Measurements from ENCODE around the gene CNKSR2. TPM values are rescaled to one million over a fixed set of nuclear protein-coding genes. Genes with fewer than 3 reads are reported as not detected.

Gene CNKSR2
- total RNA-seq, 1 experiment from 2014 or later: not detected

- H3K9ac ChIP-seq (ENCODE audit: low read length): no peak overlapping the region
- H3K27ac ChIP-seq (ENCODE audit: low read depth, low read length): no peak overlapping the region
- ChIA-PET RAD21 (ENCODE audit: low non-redundant PET in 1 of 2, low total read pairs in 2 of 2, uncharacterized antibody in 2 of 2, unreplicated experiment in 2 of 2) (no interaction called here), CTCF (no interaction called here), POLR2A (no interaction called here)
- H4K20me1 ChIP-seq (ENCODE audit: insufficient read depth): no peaks in the 10 kb centered on the region
- no peak overlapping the region for H2AFZ ChIP-seq (ENCODE audit: low read depth, low read length, poor library complexity, severe bottlenecking)
- intact Hi-C loops (cut with micrococcal nuclease): no loop called here
- TF ChIP-seq TCF7L2 (IDR thresholded peaks at IDR 0.05; ENCODE audit: borderline replicate concordance, extremely low read depth, insufficient read depth, insufficient read length) (no peak), SP1 (IDR thresholded peaks at IDR 0.05; ENCODE audit: low read depth) (no peak), CBX3 (IDR thresholded peaks at IDR 0.05; ENCODE audit: low read depth) (no peak), YY1 (IDR thresholded peaks at IDR 0.05; ENCODE audit: extremely low read depth, insufficient replicate concordance, low read depth, low read length) (no peak), CEBPB (IDR thresholded peaks at IDR 0.05; ENCODE audit: low read depth) (no peak), EZH2 (IDR thresholded peaks at IDR 0.05) (no peak), EGR1 (IDR thresholded peaks at IDR 0.05; ENCODE audit: low read depth) (no peak), ZNF274 (IDR thresholded peaks at IDR 0.05; ENCODE audit: low read depth, low read length) (no peak), SIN3A (IDR thresholded peaks at IDR 0.05; ENCODE audit: low read depth) (no peak), POLR2AphosphoS5 (IDR thresholded peaks at IDR 0.05; ENCODE audit: low read depth, low read length) (no peak), JUND (IDR thresholded peaks at IDR 0.05) (no peak), FOSL1 (IDR thresholded peaks at IDR 0.05; ENCODE audit: low read depth) (no peak), CTCF (IDR thresholded peaks at IDR 0.05 in 2 of 3, conservative IDR thresholded peaks at IDR 0.05 in 1 of 3; ENCODE audit: borderline replicate concordance in 1 of 3, insufficient read depth in 1 of 3, low read depth in 2 of 3, low read length in 2 of 3) (no peak)
- TF ChIP-seq, protein P1, sequence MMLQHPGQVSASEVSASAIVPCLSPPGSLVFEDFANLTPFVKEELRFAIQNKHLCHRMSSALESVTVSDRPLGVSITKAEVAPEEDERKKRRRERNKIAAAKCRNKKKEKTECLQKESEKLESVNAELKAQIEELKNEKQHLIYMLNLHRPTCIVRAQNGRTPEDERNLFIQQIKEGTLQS (IDR thresholded peaks at IDR 0.05): no peak
- TF ChIP-seq, protein P2, sequence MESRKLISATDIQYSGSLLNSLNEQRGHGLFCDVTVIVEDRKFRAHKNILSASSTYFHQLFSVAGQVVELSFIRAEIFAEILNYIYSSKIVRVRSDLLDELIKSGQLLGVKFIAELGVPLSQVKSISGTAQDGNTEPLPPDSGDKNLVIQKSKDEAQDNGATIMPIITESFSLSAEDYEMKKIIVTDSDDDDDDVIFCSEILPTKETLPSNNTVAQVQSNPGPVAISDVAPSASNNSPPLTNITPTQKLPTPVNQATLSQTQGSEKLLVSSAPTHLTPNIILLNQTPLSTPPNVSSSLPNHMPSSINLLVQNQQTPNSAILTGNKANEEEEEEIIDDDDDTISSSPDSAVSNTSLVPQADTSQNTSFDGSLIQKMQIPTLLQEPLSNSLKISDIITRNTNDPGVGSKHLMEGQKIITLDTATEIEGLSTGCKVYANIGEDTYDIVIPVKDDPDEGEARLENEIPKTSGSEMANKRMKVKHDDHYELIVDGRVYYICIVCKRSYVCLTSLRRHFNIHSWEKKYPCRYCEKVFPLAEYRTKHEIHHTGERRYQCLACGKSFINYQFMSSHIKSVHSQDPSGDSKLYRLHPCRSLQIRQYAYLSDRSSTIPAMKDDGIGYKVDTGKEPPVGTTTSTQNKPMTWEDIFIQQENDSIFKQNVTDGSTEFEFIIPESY (IDR thresholded peaks at IDR 0.05; ENCODE audit: extremely low read depth, insufficient replicate concordance, low read length): no peak
- TF ChIP-seq, protein P3, sequence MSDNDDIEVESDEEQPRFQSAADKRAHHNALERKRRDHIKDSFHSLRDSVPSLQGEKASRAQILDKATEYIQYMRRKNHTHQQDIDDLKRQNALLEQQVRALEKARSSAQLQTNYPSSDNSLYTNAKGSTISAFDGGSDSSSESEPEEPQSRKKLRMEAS (IDR thresholded peaks at IDR 0.05): no peak
- TF ChIP-seq, protein P4, sequence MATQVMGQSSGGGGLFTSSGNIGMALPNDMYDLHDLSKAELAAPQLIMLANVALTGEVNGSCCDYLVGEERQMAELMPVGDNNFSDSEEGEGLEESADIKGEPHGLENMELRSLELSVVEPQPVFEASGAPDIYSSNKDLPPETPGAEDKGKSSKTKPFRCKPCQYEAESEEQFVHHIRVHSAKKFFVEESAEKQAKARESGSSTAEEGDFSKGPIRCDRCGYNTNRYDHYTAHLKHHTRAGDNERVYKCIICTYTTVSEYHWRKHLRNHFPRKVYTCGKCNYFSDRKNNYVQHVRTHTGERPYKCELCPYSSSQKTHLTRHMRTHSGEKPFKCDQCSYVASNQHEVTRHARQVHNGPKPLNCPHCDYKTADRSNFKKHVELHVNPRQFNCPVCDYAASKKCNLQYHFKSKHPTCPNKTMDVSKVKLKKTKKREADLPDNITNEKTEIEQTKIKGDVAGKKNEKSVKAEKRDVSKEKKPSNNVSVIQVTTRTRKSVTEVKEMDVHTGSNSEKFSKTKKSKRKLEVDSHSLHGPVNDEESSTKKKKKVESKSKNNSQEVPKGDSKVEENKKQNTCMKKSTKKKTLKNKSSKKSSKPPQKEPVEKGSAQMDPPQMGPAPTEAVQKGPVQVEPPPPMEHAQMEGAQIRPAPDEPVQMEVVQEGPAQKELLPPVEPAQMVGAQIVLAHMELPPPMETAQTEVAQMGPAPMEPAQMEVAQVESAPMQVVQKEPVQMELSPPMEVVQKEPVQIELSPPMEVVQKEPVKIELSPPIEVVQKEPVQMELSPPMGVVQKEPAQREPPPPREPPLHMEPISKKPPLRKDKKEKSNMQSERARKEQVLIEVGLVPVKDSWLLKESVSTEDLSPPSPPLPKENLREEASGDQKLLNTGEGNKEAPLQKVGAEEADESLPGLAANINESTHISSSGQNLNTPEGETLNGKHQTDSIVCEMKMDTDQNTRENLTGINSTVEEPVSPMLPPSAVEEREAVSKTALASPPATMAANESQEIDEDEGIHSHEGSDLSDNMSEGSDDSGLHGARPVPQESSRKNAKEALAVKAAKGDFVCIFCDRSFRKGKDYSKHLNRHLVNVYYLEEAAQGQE (IDR thresholded peaks at IDR 0.05; ENCODE audit: low read depth): no peak
- no TSS peak for BruUV-seq (replicated peaks)
- no peaks in the 10 kb centered on the region for H3K4me1 ChIP-seq (ENCODE audit: control insufficient read depth in 1 of 2, insufficient read depth in 2 of 2, low read length in 2 of 2)
- no peaks in the 10 kb centered on the region for H3K36me3 ChIP-seq (ENCODE audit: control insufficient read depth in 1 of 2, insufficient read depth in 2 of 2, low read length in 2 of 2)
- no peaks in the 10 kb centered on the region for H3K9me2 ChIP-seq (ENCODE audit: insufficient read depth)
- DNase-seq (ENCODE audit: low read depth, low spot score): no peak
- no peak overlapping the region for H3K4me2 ChIP-seq (ENCODE audit: low read length)
- no peaks in the 10 kb centered on the region for H3K9me3 ChIP-seq (ENCODE audit: control insufficient read depth in 1 of 2, insufficient read depth in 1 of 2, low read depth in 1 of 2, low read length in 2 of 2)
- H3K27me3 ChIP-seq (ENCODE audit: insufficient read depth, low read length): no peaks in the 10 kb centered on the region
- no peak for ATAC-seq
- H3K79me2 ChIP-seq (ENCODE audit: insufficient read depth, low read length): no peaks in the 10 kb centered on the region
- H3K4me3 ChIP-seq (replicated peaks in 1 of 2; ENCODE audit: low read depth in 1 of 2, low read length in 2 of 2): no peak overlapping the region
These were observed 211.8 kb downstream of the CNKSR2 start for GRCh38 chrX:21586001-21586400.

Data from HCT116 (cell line).